KOPT-K1 (cell line): Measurements from ENCODE around the gene ERLEC1.
"Not testable (repeated sequence)": the region's sequence is repeated elsewhere in the genome, so short reads cannot be mapped to it uniquely, and the experiment has no call there.

Source experiments
- H3K27ac ChIP-seq: fragments of 200-600 bp; sonication (generic); 2 replicates; pipeline ENCODE4 v1.5.1; 2016; ENCODE audit warnings: antibody characterized with exemption, mild to moderate bottlenecking, low read depth, low read length; ENCODE audit not compliant: poor library complexity, severe bottlenecking
- H3K36me3 ChIP-seq: fragments of 200-600 bp; sonication (generic); 2 replicates; pipeline ENCODE4 v1.5.1; 2017; ENCODE audit warnings: antibody characterized with exemption, mild to moderate bottlenecking, low read length, moderate library complexity; ENCODE audit not compliant: insufficient read depth
- H3K9me3 ChIP-seq: fragments of 200-600 bp; sonication (generic); 2 replicates; pipeline ENCODE4 v1.5.1; 2017; ENCODE audit warnings: antibody characterized with exemption, low read length, mild to moderate bottlenecking; ENCODE audit not compliant: insufficient read depth, poor library complexity, severe bottlenecking

The ERLEC1 gene

DNA sequence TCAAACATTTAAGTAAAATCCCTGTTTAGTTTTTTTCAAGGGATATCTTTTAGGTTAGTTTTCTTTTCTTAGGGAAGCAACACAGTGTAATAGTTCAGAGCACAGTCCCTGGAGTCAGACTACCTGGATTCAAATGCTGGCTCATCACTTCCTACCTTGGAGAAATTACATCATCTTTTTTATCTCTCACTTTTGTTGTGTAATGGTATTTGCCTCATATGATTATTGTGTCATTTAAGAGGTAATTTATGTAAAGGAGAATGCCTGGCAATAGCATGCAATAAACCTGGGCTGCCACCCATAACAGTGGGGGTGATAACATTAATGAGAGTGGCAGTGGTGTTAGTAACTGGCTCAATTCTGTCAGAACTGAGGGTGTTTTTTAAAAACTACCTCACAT, 26.3 kb downstream of the ERLEC1 start:
- Histone ChIP-seq H3K27ac (no peak overlapping the region), H3K36me3 (peaks cover 95% of the 10 kb centered on the region), H3K9me3 (no peaks in the 10 kb centered on the region)

- Histone ChIP-seq H3K9me3 (no peaks in the 10 kb centered on the region), H3K27ac (no peak overlapping the region), H3K36me3 (peaks cover 58% of the 10 kb centered on the region)
Measured at GRCh38 chr2:53818854-53819435, 32.1 kb downstream of the ERLEC1 start.

DNA sequence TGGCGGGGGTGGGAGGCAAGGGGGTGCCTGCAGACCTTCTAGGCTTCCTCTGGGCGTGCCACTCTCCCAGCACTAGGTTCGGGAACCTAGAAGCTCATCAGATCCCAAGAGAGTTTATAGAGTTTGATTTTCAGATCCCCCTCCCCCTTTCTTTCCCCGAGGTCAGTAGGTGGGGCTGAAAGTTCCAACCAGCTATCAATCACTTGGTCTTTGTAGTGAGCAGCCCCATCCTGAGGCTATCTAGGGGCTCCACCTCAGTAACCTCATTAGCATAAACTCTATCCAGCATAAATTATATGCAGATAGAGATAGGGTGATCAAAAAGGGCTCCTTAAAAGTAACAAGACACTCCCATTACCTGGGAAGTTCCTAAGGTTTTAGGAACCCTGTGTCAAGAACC, 32.8 kb downstream of the ERLEC1 start:
- Histone ChIP-seq H3K27ac (no peak overlapping the region), H3K9me3 (no peaks in the 10 kb centered on the region), H3K36me3 (peaks cover 52% of the 10 kb centered on the region)

DNA sequence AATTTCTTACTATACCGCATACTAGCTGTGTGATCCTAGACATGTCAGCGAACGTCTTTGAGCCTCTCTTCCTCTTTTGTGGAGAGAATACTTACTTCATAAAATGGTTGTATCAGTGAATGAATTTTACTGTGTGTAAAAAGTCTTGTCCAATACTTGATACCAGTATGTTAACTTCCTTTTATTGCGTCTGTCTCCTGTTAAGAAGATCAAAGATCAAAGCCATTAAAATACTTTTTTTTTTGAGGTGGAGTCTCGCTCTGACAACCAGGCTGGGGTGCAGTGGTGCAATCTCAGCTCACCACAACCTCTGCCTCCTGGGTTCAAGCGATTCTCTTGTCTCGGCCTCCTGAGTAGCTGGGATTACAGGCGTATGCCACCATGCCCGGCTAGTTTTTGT, 33.2 kb downstream of the ERLEC1 start:
- peaks cover 48% of the 10 kb centered on the region for H3K36me3 ChIP-seq
- no peak overlapping the region for H3K27ac ChIP-seq
- H3K9me3 ChIP-seq, result no peaks in the 10 kb centered on the region

DNA sequence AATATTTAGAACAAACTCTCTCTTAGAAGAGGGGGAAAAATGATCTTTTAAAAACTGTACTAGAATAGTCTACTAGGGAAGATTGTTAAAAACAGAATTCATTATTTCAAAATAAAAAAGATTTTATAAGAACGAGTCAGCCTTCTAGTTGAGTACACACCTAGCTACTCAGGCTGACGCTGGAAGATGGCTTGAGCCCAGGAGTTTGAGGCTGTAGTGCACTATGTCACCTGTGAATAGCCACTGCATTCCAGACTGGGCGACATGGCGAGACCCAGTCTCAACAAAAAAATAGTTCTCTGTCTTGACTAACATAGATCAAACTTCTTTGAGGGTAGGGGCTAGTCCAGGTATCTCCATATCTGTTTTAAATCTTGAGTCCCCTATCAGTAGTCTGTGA, 33.9 kb downstream of the ERLEC1 start:
- peaks cover 42% of the 10 kb centered on the region for H3K36me3 ChIP-seq
- no peaks in the 10 kb centered on the region for H3K9me3 ChIP-seq
- H3K27ac ChIP-seq, result no peak overlapping the region

GRCh38 chr2:53821810-53822209, 35.0 kb downstream of the ERLEC1 start:
- Histone ChIP-seq H3K9me3 (no peaks in the 10 kb centered on the region), H3K36me3 (peaks cover 31% of the 10 kb centered on the region), H3K27ac (no peak overlapping the region)

DNA sequence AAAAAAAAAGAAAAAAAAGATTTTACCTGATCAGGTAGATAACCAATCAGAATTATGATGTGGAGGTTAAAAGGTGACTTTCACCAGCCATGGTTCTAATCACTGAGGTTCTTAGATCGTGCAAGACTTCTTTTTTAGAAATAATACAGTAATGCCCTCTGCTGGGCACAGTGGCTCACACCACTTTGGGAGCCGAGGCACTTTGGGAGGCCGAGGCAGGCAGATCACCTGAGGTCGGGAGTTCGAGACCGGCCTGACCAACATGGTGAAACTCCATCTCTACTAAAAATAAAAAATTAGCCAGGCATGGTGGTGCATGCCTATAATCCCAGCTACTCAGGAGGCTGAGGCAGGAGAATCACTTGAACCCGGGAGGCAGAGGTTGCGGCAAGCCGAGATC, 36.8 kb downstream of the ERLEC1 start:
- not testable (repeated sequence) for H3K9me3 ChIP-seq, H3K27ac ChIP-seq
- peaks cover 16% of the 10 kb centered on the region for H3K36me3 ChIP-seq

GRCh38 chr2:53826030-53826410, 39.2 kb downstream of the ERLEC1 start:
- Histone ChIP-seq H3K27ac (no peak overlapping the region), H3K9me3 (no peaks in the 10 kb centered on the region), H3K36me3 (no peaks in the 10 kb centered on the region)

DNA sequence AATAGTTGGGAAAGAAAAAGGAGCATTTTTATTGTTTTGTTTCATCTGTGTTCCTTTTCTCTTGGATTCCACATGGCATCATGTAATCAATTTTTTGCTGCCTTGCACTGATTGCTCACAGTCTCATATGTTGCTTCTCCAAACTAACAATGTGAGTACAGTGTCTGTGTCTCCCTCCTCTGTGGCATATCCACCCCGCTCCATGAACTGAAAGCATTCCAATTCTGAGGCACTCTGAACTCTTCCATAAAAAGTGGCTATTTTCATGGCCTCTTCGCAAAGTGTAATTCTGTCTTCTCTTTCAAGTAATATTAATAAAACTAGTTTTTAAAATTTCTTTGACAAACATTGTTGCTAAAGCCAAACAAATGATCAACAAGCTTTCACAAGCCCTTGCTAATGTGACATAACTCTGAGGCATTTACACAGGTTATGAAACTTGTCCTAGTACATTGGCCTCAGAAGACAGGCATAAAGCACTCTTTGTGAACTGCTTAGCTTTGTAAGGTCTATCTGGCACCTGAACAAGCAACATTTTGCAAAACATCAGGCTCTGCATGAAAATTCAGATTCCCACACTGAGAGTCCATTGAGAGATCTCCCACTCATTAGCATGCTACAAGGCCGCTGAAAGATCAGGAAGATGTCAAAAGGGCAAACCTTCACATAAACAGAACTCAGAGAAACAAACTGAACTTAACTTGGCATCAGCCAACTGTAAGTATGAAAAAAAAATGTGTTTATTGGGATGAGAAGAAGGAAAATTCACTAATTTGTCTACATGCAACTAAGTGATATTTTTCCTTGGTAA, 39.9 kb downstream of the ERLEC1 start:
- no peak overlapping the region for H3K27ac ChIP-seq
- no peaks in the 10 kb centered on the region for H3K9me3 ChIP-seq
- H3K36me3 ChIP-seq, result no peaks in the 10 kb centered on the region

DNA sequence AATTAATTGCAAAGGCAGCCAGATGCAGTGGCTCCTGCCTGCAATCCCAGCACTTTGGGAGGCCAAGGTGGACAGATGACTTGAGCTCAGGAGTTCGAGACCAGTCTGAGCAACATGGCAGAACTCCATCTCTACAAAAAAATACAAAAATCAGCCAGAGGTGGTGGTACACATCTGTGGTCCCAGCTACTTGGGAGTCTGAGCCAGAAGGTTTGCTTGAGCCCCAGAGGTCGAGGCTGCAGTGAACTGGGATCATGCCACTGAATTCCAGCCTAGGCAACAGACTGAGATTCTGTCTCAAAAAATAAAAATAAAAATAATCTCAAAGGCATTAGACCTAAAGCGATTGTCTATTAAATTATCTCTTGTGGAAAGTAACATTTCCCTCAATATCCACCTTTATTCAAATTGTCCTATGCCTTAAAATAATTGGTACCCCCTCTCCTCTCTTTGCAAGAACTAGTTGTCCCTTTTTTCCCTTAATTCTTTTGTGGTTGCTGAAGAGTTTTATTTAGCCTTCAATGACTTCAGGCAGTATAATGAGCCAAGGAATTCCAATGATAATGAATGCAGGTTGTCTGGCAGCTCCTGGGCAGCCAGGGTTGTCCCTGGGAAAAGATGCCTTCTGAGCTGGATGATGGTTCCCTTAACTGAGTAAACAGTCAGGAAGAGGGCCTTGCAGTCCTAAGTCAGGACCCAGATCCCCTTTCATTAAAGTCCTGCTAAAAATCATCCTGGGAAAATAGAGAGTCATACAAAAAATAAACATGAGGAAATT, 40.7 kb downstream of the ERLEC1 start:
- Histone ChIP-seq H3K36me3 (no peaks in the 10 kb centered on the region), H3K9me3 (no peaks in the 10 kb centered on the region), H3K27ac (no peak overlapping the region)

- H3K27ac ChIP-seq, result no peak overlapping the region
- no peaks in the 10 kb centered on the region for H3K9me3 ChIP-seq
Measured at GRCh38 chr2:53828331-53828730, 41.5 kb downstream of the ERLEC1 start.

DNA sequence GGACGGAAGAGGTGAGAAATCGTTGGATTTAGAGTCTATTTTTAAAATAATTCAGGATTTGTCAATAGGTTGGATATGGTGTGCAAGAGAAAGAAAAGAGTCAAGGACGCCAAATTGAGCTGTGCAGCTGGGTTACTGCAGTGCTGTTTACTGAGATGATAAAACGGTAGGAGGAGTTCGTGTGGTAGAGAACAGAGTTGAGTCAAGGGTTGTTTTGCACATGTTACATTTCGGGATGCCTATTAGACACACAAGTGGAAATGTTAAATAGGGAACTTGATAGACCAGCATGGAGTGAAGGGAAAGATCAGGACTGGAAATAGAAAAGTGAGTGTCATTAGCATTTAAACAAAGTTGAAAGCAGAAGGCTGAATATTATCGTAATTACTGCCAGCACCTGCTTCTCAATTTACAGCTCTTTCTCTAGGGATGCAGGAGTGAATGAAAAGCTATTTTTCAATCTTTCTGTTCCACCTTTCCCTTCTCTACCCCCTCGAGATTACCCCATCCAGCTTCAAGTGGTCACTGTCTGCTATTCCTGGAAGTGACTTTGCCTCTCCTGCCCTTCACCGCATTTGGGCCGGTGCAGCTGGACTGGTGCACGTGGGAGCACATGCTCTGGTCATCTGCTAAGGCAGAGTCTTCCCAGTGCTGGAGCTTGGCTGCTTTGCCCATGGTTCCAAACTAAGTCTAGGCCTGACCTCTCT, 42.6 kb downstream of the ERLEC1 start:
- H3K9me3 ChIP-seq, result no peaks in the 10 kb centered on the region
- H3K36me3 ChIP-seq, result no peaks in the 10 kb centered on the region
- no peak overlapping the region for H3K27ac ChIP-seq

More at GRCh38 chr2:53828331-53828730, 41.5 kb downstream of the ERLEC1 start:
- H3K36me3 ChIP-seq, result no peaks in the 10 kb centered on the region

DNA sequence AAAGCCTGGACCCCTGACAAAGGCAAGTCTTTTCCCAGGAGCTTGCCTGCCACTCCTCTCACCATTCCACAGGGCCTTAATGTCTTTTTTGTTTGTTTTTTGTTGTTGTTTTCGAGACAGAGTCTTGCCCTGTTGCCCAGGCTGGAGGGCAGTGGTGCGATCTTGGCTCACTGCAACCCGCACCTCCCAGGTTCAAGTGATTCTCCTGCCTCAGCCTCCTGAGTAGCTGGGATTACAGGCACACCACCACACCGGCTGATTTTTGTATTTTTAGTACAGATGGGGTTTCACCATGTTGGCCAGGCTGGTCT, 43.1 kb downstream of the ERLEC1 start:
- not testable (repeated sequence) for H3K9me3 ChIP-seq, H3K36me3 ChIP-seq, H3K27ac ChIP-seq

DNA sequence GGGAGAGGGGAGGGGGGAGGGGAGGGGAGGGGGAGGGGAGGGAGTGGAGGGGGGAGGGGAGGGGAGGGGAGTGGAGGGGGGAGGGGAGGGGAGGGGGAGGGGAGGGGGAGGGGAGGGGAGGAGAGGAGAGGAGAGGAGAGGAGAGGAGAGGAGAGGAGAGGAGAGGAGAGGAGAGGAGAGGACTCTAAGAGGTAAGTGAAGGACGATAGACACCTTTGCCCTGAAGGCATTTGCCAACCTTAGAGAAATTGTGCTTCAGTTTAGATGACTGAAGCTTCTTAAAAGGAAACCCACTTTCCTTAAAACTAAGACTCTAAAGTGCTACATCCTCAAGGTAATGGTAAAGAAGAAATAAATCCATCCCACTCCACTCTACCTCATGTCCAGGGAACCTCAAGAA, 53.7 kb downstream of the ERLEC1 start:
- H3K9me3 ChIP-seq, result no peaks in the 10 kb centered on the region
- no peaks in the 10 kb centered on the region for H3K36me3 ChIP-seq
- H3K27ac ChIP-seq, result no peak overlapping the region

DNA sequence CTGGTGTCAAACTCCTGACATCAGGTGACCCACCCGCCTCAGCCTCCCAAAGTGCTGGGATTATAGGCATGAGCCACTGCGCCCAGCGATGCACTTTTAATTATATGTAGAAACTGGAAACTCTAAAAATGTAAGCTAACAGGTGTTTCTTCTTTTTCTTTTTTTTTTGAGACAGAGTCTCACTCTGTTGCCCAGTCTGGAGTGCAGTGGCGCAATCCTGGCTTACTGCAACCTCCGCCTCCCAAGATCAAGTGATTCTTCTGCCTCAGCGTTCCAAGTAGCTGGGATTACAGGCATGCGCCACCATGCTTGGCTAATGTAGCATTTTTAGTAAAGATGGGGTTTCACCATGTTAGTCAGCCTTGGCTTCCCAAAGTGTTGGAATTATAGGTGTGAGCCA, 54.8 kb downstream of the ERLEC1 start:
- not testable (repeated sequence) for H3K36me3 ChIP-seq, H3K27ac ChIP-seq, H3K9me3 ChIP-seq
